AG04450 (cell line): ENCODE results near the gene ZNF235. TPM values are rescaled to one million over a fixed set of nuclear protein-coding genes. Genes with fewer than 3 reads are reported as not detected.

Experiments used
- CTCF ChIA-PET: fragments of 300-600, 350-600 bp; formaldehyde crosslinking; extraction: SDS; loops from one replicate; lab custom pipeline; 2022; ENCODE audit warnings: antibody characterized with exemption, inconsistent platforms; lab: Charles Lee
- POLR2A ChIA-PET: fragments of 350-600 bp; formaldehyde crosslinking; extraction: SDS; loops from one replicate; lab custom pipeline; 2021; ENCODE audit warnings: antibody characterized with exemption, inconsistent platforms; lab: Yijun Ruan, JAX
- DNase-seq: peaks from one replicate; pipeline ENCODE4 v3.0.0-alpha.2; 2011; ENCODE audit warnings: low read depth, low spot score
- H3K27ac ChIP-seq: one replicate; pipeline ENCODE4 v1.5.1; 2012; ENCODE audit warnings: low read depth, low read length, control low read depth
- H3K27me3 ChIP-seq: one replicate; pipeline ENCODE4 v1.6.0; 2012; ENCODE audit warnings: low read length; ENCODE audit not compliant: control insufficient read depth, insufficient read depth
- H3K4me3 ChIP-seq: 2 replicates; pipeline ENCODE4 v1.5.1; 2011; ENCODE audit warnings: mild to moderate bottlenecking, low read depth, low read length, control low read depth
- H3K9me3 ChIP-seq: 2 replicates; pipeline ENCODE4 v1.5.1; 2012; ENCODE audit warnings: low read length; ENCODE audit not compliant: control insufficient read depth, insufficient read depth
- polyA plus RNA-seq: library from polyadenylated mRNA; depleted of rRNA; stranded (reverse); fragments of >200 nt; gene quantifications from 2 replicates; pipeline ENCODE4 v1.2.3, GENCODE V29; 2011
- TF ChIP-seq, protein P1 (sequence below): IDR thresholded peaks from 2 replicates; pipeline ENCODE4 v1.5.1; 2011; ENCODE audit warnings: low read depth, low read length, control low read depth, inconsistent platforms

The ZNF235 gene
- polyA plus RNA-seq, 1 experiment = 3.6 TPM

DNA sequence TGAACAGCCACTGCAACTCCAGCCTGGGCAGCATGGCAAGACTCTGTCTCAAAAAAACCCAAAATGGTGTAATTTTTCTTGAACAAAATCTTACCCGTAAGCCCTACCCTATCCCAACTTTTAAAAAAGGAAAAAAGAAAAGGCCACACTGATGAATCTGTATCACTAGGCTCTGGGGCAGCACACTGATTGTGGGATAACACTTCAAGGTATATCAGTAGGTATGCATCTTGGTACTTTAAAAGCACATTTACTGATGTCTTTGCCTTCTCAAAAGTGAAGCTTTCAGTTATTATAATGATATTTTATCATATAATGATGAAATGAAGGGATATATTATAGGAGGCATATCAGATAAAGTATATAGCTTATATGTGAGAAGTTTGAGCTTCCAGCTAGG, 27.3 kb upstream of the ZNF235 start:
- Histone ChIP-seq H3K4me3 (no peak overlapping the region), H3K27ac (no peak overlapping the region), H3K9me3 (peaks cover 19% of the 10 kb centered on the region), H3K27me3 (no peaks in the 10 kb centered on the region)
- CTCF ChIA-PET = no interaction called here
- TF ChIP-seq, protein P1, sequence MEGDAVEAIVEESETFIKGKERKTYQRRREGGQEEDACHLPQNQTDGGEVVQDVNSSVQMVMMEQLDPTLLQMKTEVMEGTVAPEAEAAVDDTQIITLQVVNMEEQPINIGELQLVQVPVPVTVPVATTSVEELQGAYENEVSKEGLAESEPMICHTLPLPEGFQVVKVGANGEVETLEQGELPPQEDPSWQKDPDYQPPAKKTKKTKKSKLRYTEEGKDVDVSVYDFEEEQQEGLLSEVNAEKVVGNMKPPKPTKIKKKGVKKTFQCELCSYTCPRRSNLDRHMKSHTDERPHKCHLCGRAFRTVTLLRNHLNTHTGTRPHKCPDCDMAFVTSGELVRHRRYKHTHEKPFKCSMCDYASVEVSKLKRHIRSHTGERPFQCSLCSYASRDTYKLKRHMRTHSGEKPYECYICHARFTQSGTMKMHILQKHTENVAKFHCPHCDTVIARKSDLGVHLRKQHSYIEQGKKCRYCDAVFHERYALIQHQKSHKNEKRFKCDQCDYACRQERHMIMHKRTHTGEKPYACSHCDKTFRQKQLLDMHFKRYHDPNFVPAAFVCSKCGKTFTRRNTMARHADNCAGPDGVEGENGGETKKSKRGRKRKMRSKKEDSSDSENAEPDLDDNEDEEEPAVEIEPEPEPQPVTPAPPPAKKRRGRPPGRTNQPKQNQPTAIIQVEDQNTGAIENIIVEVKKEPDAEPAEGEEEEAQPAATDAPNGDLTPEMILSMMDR = no peak
- POLR2A ChIA-PET = no interaction called here
- no peak for DNase-seq

DNA sequence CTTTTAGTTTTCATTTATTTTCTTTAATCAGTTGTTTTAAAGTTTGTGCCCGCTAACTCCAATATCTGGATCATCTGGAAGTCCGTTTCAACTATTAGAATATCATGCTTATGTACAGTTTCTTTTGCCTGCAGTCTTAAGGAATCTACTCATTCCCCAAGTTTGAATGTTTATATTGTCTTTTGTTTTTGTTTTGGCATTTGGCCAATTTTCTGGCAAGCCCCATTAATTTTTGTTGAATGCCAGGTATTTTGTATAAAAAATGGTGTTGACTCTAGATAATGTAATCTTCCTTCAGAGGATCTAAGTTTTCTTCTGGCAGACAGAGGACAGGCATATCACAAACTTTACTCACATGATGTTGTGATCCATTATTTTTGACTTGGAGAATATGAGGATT, 11.1 kb upstream of the ZNF235 start:
- TF ChIP-seq, protein P1 = no peak
- H3K9me3 ChIP-seq = no peaks in the 10 kb centered on the region
- ChIA-PET POLR2A (no interaction called here), CTCF (no interaction called here)
- H3K4me3 ChIP-seq = no peak overlapping the region
- no peak for DNase-seq
- no peaks in the 10 kb centered on the region for H3K27me3 ChIP-seq
- H3K27ac ChIP-seq = no peak overlapping the region

DNA sequence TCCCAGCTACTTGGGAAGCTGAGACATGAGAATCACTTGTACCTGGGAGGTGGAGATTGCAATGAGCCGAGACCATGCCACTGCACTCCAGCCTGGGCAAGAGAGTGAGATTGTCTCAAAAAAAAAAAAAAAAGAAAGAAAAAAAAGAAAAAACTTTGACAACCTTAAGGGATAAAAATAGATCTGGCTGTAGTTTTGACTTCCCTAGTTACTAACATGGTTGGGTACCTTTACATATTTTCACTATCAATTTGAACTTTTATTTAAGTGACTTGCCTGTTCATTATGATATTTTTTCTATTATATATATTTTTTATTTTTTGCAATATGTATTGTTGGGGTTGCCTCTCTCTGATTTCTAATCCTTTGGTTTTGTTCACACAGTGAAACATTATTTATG, 8.4 kb upstream of the ZNF235 start:
- H3K9me3 ChIP-seq = no peaks in the 10 kb centered on the region
- DNase-seq = no peak
- TF ChIP-seq, protein P1 = no peak
- ChIA-PET POLR2A (no interaction called here), CTCF (no interaction called here)
- no peak overlapping the region for H3K4me3 ChIP-seq
- no peak overlapping the region for H3K27ac ChIP-seq
- H3K27me3 ChIP-seq = no peaks in the 10 kb centered on the region

DNA sequence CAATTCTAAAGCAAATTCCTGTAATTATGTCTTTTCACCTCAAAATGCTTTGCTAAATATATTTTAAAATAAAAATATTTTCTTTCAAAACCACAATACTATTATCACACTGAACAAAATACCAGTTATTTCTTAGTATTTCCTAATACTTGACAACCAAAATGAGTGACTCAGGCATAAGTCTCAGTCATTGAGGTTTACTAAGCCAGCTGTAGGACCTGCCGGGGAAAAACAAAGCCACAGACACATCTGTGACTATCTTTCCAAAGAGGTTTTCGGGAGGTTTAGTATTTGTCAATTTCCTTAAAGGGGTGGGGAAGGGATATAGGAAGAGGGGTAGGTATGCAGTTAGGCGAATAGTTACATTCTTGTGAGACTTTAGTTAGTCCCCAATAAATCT, 3.2 kb upstream of the ZNF235 start:
- Histone ChIP-seq H3K9me3 (peaks cover 4% of the 10 kb centered on the region; the same call in 1 of the 2 replicates), H3K4me3 (no peak overlapping the region), H3K27me3 (no peaks in the 10 kb centered on the region), H3K27ac (no peak overlapping the region)
- no peak for DNase-seq
- TF ChIP-seq, protein P1 = no peak
- POLR2A ChIA-PET = no interaction called here
- CTCF ChIA-PET = no interaction called here

DNA sequence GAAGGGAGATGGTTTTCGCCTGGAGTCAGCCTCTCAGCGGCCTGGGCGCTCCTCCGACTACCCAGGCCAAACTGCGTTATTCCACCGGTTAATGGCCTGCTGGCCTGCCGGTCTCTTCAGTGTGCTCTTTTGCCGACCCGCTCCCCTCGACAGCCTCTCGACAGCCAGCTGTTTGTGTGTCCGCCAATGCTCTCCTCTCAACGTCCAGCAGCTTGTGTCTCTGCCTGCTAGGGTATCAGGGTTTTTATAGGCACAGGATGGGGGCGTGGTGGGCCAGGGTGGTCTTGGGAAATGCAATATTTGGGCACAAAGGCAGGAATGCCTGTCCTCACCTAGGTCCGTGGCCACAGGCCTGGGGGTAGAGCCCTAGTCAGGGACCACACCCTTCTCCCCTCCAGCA, 1.5 kb upstream of the ZNF235 start:
- TF ChIP-seq, protein P1 = no peak
- POLR2A ChIA-PET = no interaction called here
- DNase-seq = no peak
- Histone ChIP-seq H3K27me3 (no peaks in the 10 kb centered on the region), H3K4me3 (no peak overlapping the region), H3K9me3 (peaks cover 4% of the 10 kb centered on the region; the same call in 1 of the 2 replicates), H3K27ac (no peak overlapping the region)
- CTCF ChIA-PET = no interaction called here
